Measurements from ENCODE around the gene ROR1. TPM values are rescaled to one million over a fixed set of nuclear protein-coding genes. Genes with fewer than 3 reads are reported as not detected.

The ROR1 gene
- total and polyA plus RNA-seq, 9 donors = 3.0 to 26.1 (median 15.0) TPM

GRCh38 chr1:63874278-63874880 lies 100.6 kb downstream of the ROR1 start:
- intact Hi-C loops (cut with DNase I) = no loop called here
- TF ChIP-seq, protein P1, sequence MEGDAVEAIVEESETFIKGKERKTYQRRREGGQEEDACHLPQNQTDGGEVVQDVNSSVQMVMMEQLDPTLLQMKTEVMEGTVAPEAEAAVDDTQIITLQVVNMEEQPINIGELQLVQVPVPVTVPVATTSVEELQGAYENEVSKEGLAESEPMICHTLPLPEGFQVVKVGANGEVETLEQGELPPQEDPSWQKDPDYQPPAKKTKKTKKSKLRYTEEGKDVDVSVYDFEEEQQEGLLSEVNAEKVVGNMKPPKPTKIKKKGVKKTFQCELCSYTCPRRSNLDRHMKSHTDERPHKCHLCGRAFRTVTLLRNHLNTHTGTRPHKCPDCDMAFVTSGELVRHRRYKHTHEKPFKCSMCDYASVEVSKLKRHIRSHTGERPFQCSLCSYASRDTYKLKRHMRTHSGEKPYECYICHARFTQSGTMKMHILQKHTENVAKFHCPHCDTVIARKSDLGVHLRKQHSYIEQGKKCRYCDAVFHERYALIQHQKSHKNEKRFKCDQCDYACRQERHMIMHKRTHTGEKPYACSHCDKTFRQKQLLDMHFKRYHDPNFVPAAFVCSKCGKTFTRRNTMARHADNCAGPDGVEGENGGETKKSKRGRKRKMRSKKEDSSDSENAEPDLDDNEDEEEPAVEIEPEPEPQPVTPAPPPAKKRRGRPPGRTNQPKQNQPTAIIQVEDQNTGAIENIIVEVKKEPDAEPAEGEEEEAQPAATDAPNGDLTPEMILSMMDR (IDR thresholded peaks at IDR 0.05) = no peak
- TF ChIP-seq EP300 (IDR thresholded peaks at IDR 0.05) (no peak), POLR2A (IDR thresholded peaks at IDR 0.05) (no peak)
- Histone ChIP-seq H3K4me1 (ENCODE audit: insufficient read depth) (peaks cover 2% of the 10 kb centered on the region), H3K4me3 (no peak overlapping the region), H3K9me3 (no peaks in the 10 kb centered on the region), H3K36me3 (no peaks in the 10 kb centered on the region), H3K27me3 (no peaks in the 10 kb centered on the region), H3K27ac (no peak overlapping the region)
- 0 to 11% (median 5%) methylated on average over 1 of the region's 1 CpG for WGBS, 3 donors
- no peak for DNase-seq

DNA sequence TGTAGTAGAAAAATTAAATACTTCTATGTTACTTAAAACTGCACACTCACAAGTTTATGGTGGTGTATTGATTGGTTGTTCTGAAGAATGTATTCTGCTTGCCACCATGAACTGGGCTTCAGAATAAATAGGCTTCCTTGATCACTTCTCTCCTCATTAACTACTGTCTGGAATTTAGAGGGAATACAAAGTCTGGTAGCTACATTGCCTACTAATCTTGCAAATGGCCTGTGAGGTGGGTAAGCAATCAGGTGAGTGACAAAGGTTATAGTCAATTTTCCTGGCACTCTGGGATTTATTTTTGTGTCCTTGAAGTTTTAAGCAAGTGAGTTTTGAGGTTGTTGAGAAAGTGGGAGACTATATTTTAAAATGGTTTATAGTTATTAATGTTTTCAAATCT lies 101.8 kb downstream of the ROR1 start:
- no peak overlapping the region for H3K4me3 ChIP-seq
- H3K9me3 ChIP-seq = no peaks in the 10 kb centered on the region
- intact Hi-C loops (cut with DNase I) = no loop called here
- DNase-seq = no peak
- H3K36me3 ChIP-seq = no peaks in the 10 kb centered on the region
- no peak overlapping the region for H3K27ac ChIP-seq
- no peaks in the 10 kb centered on the region for H3K27me3 ChIP-seq
- H3K4me1 ChIP-seq (ENCODE audit: insufficient read depth) = peaks cover 2% of the 10 kb centered on the region
- no peak for TF ChIP-seq POLR2A (IDR thresholded peaks at IDR 0.05)
- TF ChIP-seq, protein P1 (IDR thresholded peaks at IDR 0.05) = no peak
- TF ChIP-seq EP300 (IDR thresholded peaks at IDR 0.05) = no peak

GRCh38 chr1:63877021-63877767 lies 103.4 kb downstream of the ROR1 start:
- no peaks in the 10 kb centered on the region for H3K27me3 ChIP-seq
- no peak for DNase-seq
- TF ChIP-seq, protein P1 (IDR thresholded peaks at IDR 0.05) = no peak
- TF ChIP-seq EP300 (IDR thresholded peaks at IDR 0.05) (no peak), POLR2A (IDR thresholded peaks at IDR 0.05) (no peak)
- H3K9me3 ChIP-seq = no peaks in the 10 kb centered on the region
- H3K27ac ChIP-seq = no peak overlapping the region
- H3K4me3 ChIP-seq = no peak overlapping the region
- H3K36me3 ChIP-seq = no peaks in the 10 kb centered on the region
- intact Hi-C loops (cut with DNase I) = no loop called here
- H3K4me1 ChIP-seq (ENCODE audit: insufficient read depth) = peaks cover 2% of the 10 kb centered on the region
- WGBS, 3 donors = 75 to 89% (median 86%) methylated on average over 8 of the region's 8 CpGs

DNA sequence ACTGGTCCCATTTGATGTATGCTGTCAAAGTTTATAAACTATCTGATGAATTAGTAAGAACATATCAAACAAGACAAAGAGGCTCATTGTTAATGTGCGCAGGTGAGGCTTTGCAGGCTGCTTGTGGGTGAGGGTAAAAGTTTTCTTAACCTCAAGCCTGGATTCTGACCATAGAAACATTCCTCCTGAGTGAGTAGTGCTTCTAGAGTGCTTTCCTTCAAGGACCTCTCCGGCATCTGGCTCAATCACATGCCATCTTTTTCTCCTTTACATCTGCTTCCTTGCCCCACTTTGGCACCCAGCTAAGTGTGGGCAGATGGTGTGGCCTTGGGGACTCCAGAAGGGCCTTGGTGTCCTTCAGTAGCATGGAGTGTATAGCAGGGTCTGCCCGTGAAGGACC lies 104.0 kb downstream of the ROR1 start:
- no peak for DNase-seq
- no peak overlapping the region for H3K4me3 ChIP-seq
- no peaks in the 10 kb centered on the region for H3K27me3 ChIP-seq
- intact Hi-C loops (cut with DNase I) = no loop called here
- no peak overlapping the region for H3K27ac ChIP-seq
- TF ChIP-seq, protein P1 (IDR thresholded peaks at IDR 0.05) = no peak
- TF ChIP-seq EP300 (IDR thresholded peaks at IDR 0.05) = no peak
- TF ChIP-seq POLR2A (IDR thresholded peaks at IDR 0.05) = no peak
- no peaks in the 10 kb centered on the region for H3K36me3 ChIP-seq
- 83 to 95% (median 86%) methylated on average over 3 of the region's 3 CpGs for WGBS, 3 donors
- H3K9me3 ChIP-seq = no peaks in the 10 kb centered on the region
- peaks cover 2% of the 10 kb centered on the region for H3K4me1 ChIP-seq (ENCODE audit: insufficient read depth)
